H1 (cell line): ENCODE measurements around the gene ADAM19. TPM values are rescaled to one million over a fixed set of nuclear protein-coding genes. Genes with fewer than 3 reads are reported as not detected.

Experiments used
- CTCF ChIA-PET: fragments of 300-600 bp; sonication (Branson Sonifier 250); formaldehyde crosslinking; loops from one replicate; lab custom pipeline; 2021; ENCODE audit not compliant: partially characterized antibody; lab: Charles Lee
- POLR2A ChIA-PET: fragments of 300-600 bp; sonication (Branson Sonifier 250); formaldehyde crosslinking; loops from one replicate; lab custom pipeline; 2021; ENCODE audit warnings: inconsistent platforms; ENCODE audit not compliant: partially characterized antibody; lab: Charles Lee
- DNase-seq, 2 experiments: peaks; one replicate each; pipeline versions ENCODE4 v3.0.0 to v3.0.0-alpha.2; 2010 to 2022; ENCODE audit warnings: low spot score in 2 of 2, low read depth in 1 of 2, mixed read lengths in 1 of 2
- FAIRE-seq: peaks from 2 replicates; lab custom pipeline; 2011; peaks lifted over from hg19 to GRCh38; lab: Jason Lieb, UNC
- H2AFZ ChIP-seq: 2 replicates; pipeline ENCODE4 v1.8.1; 2012; ENCODE audit warnings: low read length, inconsistent platforms
- H2AK5ac ChIP-seq: 2 replicates; pipeline ENCODE4 v1.6.1; 2013; ENCODE audit warnings: low read depth, low read length
- H2BK120ac ChIP-seq: replicated peaks from 2 replicates; pipeline ENCODE3; 2013; ENCODE audit warnings: low read depth, low read length, inconsistent platforms
- H2BK12ac ChIP-seq: 2 replicates; pipeline ENCODE4 v1.6.1; 2013; ENCODE audit warnings: low read depth, low read length
- H2BK15ac ChIP-seq: 2 replicates; pipeline ENCODE4 v1.6.1; 2013; ENCODE audit warnings: low read length
- H2BK20ac ChIP-seq: 2 replicates; pipeline ENCODE4 v1.6.1; 2013; ENCODE audit warnings: low read length
- H2BK5ac ChIP-seq: 2 replicates; pipeline ENCODE4 v1.6.1; 2013; ENCODE audit warnings: low read depth, low read length
- H3K14ac ChIP-seq: 2 replicates; pipeline ENCODE4 v1.6.1; 2013; ENCODE audit warnings: inconsistent platforms; ENCODE audit not compliant: insufficient read length
- H3K18ac ChIP-seq: 2 replicates; pipeline ENCODE4 v1.6.1; 2013; ENCODE audit warnings: low read length; ENCODE audit errors: extremely low read depth
- H3K23ac ChIP-seq: 2 replicates; pipeline ENCODE4 v1.6.1; 2013; ENCODE audit warnings: inconsistent platforms; ENCODE audit not compliant: insufficient read length
- H3K23me2 ChIP-seq: 2 replicates; pipeline ENCODE4 v1.6.1; 2013; ENCODE audit warnings: low read depth, low read length
- H3K27ac ChIP-seq: 2 replicates; pipeline ENCODE4 v1.6.1; 2011; ENCODE audit warnings: low read depth, low read length, inconsistent platforms
- H3K27me3 ChIP-seq, 4 experiments: replicated peaks in 1 of 4; 1 replicate in 1 of 4; 2 replicates in 3 of 4; pipeline versions ENCODE4 v1.6.1 to v1.8.1; 2011 to 2013; ENCODE audit warnings: low read length in 3 of 4, mild to moderate bottlenecking in 3 of 4, inconsistent platforms in 2 of 4, mixed read lengths in 2 of 4, moderate library complexity in 1 of 4; ENCODE audit not compliant: control insufficient read depth in 3 of 4, insufficient read depth in 3 of 4; ENCODE audit errors: extremely low read depth in 1 of 4
- H3K36me3 ChIP-seq, 4 experiments: 2 replicates each; pipeline versions ENCODE4 v1.6.1 to v1.8.1; 2011 to 2013; ENCODE audit warnings: mild to moderate bottlenecking in 4 of 4, low read length in 3 of 4, moderate library complexity in 2 of 4, control low read depth in 1 of 4, inconsistent platforms in 1 of 4; ENCODE audit not compliant: insufficient read depth in 4 of 4, control insufficient read depth in 2 of 4
- H3K4ac ChIP-seq: replicated peaks from 2 replicates; pipeline ENCODE3; 2013; ENCODE audit warnings: low read length, low read depth, mixed read lengths, inconsistent platforms; ENCODE audit not compliant: insufficient read length
- H3K4me1 ChIP-seq, 4 experiments: replicated peaks in 1 of 4; 1 replicate in 1 of 4; 2 replicates in 3 of 4; pipeline versions ENCODE4 v1.6.1 to v1.8.1; 2011 to 2013; ENCODE audit warnings: low read length in 3 of 4, inconsistent platforms in 2 of 4, mixed read lengths in 1 of 4; ENCODE audit not compliant: insufficient read depth in 4 of 4, control insufficient read depth in 3 of 4
- H3K4me2 ChIP-seq, 2 experiments: 2 replicates each; pipeline versions ENCODE4 v1.6.1 to v1.8.1; 2011 to 2013; ENCODE audit warnings: low read depth in 2 of 2, low read length in 2 of 2, control low read depth in 1 of 2, inconsistent platforms in 1 of 2, mild to moderate bottlenecking in 1 of 2; ENCODE audit not compliant: insufficient read depth in 1 of 2
- H3K4me3 ChIP-seq, 4 experiments: fragments of 200-600, 300-600 bp in 1 of 4; sonication (generic), shearing (Covaris generic), sonication (Bioruptor Twin) in 1 of 4; 2 replicates each; pipeline versions ENCODE4 v1.5.1 to v1.8.1; 2011 to 2016; ENCODE audit warnings: low read length in 4 of 4, low read depth in 3 of 4, control low read depth in 2 of 4, inconsistent platforms in 2 of 4, mild to moderate bottlenecking in 2 of 4, mixed read lengths in 1 of 4, moderate library complexity in 1 of 4; ENCODE audit not compliant: insufficient read depth in 2 of 4; ENCODE audit errors: extremely low read depth in 1 of 4
- H3K56ac ChIP-seq: replicated peaks from 2 replicates; pipeline ENCODE3; 2013; ENCODE audit warnings: low read depth, mild to moderate bottlenecking, mixed read lengths, low read length, inconsistent platforms; ENCODE audit not compliant: insufficient read length
- H3K79me1 ChIP-seq: 2 replicates; pipeline ENCODE4 v1.6.1; 2013; ENCODE audit warnings: low read depth, low read length, control low read depth
- H3K79me2 ChIP-seq, 2 experiments: 2 replicates each; pipeline versions ENCODE4 v1.6.1 to v1.8.1; 2012 to 2013; ENCODE audit warnings: low read length in 2 of 2, mild to moderate bottlenecking in 2 of 2, inconsistent platforms in 1 of 2; ENCODE audit not compliant: insufficient read depth in 2 of 2, control insufficient read depth in 1 of 2
- H3K9ac ChIP-seq, 4 experiments: replicated peaks in 1 of 4; 1 replicate in 1 of 4; 2 replicates in 3 of 4; pipeline versions ENCODE4 v1.6.1 to v1.8.1; 2011 to 2013; ENCODE audit warnings: low read depth in 3 of 4, low read length in 3 of 4, control low read depth in 2 of 4, mild to moderate bottlenecking in 2 of 4, moderate library complexity in 2 of 4, inconsistent platforms in 1 of 4; ENCODE audit errors: extremely low read depth in 1 of 4
- H3K9me3 ChIP-seq, 2 experiments: 2 replicates each; pipeline versions ENCODE4 v1.6.1 to v1.8.1; 2012 to 2013; ENCODE audit warnings: mild to moderate bottlenecking in 2 of 2, moderate library complexity in 2 of 2, control low read depth in 1 of 2, inconsistent platforms in 1 of 2, low read depth in 1 of 2, low read length in 1 of 2, mixed read lengths in 1 of 2; ENCODE audit not compliant: insufficient read depth in 2 of 2
- H4K20me1 ChIP-seq, 2 experiments: replicated peaks in 1 of 2; 2 replicates each; pipeline versions ENCODE3 to v1.8.1; 2011 to 2013; ENCODE audit warnings: inconsistent platforms in 2 of 2, low read length in 2 of 2, mild to moderate bottlenecking in 1 of 2; ENCODE audit not compliant: insufficient read depth in 2 of 2, control insufficient read depth in 1 of 2
- H4K5ac ChIP-seq: 2 replicates; pipeline ENCODE4 v1.6.1; 2013; ENCODE audit warnings: low read length, low read depth, mixed read lengths, inconsistent platforms; ENCODE audit not compliant: insufficient read length
- H4K8ac ChIP-seq: 2 replicates; pipeline ENCODE4 v1.8.0; 2013; ENCODE audit warnings: mild to moderate bottlenecking, moderate library complexity, low read length, inconsistent platforms; ENCODE audit not compliant: insufficient read depth; ENCODE audit errors: extremely low read depth
- H4K91ac ChIP-seq: replicated peaks from 2 replicates; pipeline ENCODE3; 2013; ENCODE audit warnings: low read length, mixed read lengths, inconsistent platforms; ENCODE audit not compliant: insufficient read length
- CEBPB ChIP-seq: IDR thresholded peaks from 2 replicates; pipeline ENCODE4 v1.6.1; 2012; ENCODE audit warnings: low read depth, low read length
- CHD2 ChIP-seq: IDR thresholded peaks from 2 replicates; pipeline ENCODE4 v1.6.1; 2012; ENCODE audit warnings: low read length, improper control_type of control experiment
- CREB1 ChIP-seq: IDR thresholded peaks from 2 replicates; pipeline ENCODE4 v1.6.1; 2012; ENCODE audit warnings: inconsistent platforms
- CTBP2 ChIP-seq: IDR thresholded peaks from 2 replicates; pipeline ENCODE4 v1.7.0; 2011; ENCODE audit warnings: borderline replicate concordance, mild to moderate bottlenecking, moderate library complexity, mixed read lengths, low read length; ENCODE audit not compliant: insufficient read depth, insufficient read length
- E2F6 ChIP-seq: IDR thresholded peaks from 2 replicates; pipeline ENCODE4 v1.6.1; 2012; ENCODE audit warnings: inconsistent platforms
- HDAC2 ChIP-seq, 2 experiments: fragments of 300-600 bp in 1 of 2; sonication (generic) in 1 of 2; IDR thresholded peaks; 2 replicates each; pipeline ENCODE4 v1.6.1; 2011 to 2012; ENCODE audit warnings: low read depth in 2 of 2, low read length in 2 of 2, mild to moderate bottlenecking in 2 of 2, moderate library complexity in 2 of 2, borderline replicate concordance in 1 of 2, inconsistent platforms in 1 of 2
- MAFK ChIP-seq: IDR thresholded peaks from 2 replicates; pipeline ENCODE4 v1.6.1; 2012; ENCODE audit warnings: low read depth, mild to moderate bottlenecking, improper control_type of control experiment, low read length
- NANOG ChIP-seq: IDR thresholded peaks from 2 replicates; pipeline ENCODE4 v1.6.1; 2011; ENCODE audit warnings: low read length, low read depth, mild to moderate bottlenecking, inconsistent platforms; ENCODE audit not compliant: insufficient read depth, poor library complexity, severe bottlenecking
- PHF8 ChIP-seq: fragments of 200-600 bp; sonication (generic); conservative IDR thresholded peaks from 2 replicates; pipeline ENCODE4 v1.7.1; 2012; ENCODE audit warnings: low read depth, mild to moderate bottlenecking, inconsistent platforms, low read length, moderate library complexity
- SIRT6 ChIP-seq: IDR thresholded peaks from one replicate; pipeline ENCODE4 v1.7.1; 2012; ENCODE audit warnings: low read length, inconsistent platforms
- TBP ChIP-seq: IDR thresholded peaks from 2 replicates; pipeline ENCODE4 v1.6.1; 2011; ENCODE audit warnings: low read depth, low read length, improper control_type of control experiment
- USF2 ChIP-seq: IDR thresholded peaks from 2 replicates; pipeline ENCODE4 v1.6.1; 2011; ENCODE audit warnings: low read length, improper control_type of control experiment
- WGBS, 2 experiments: shearing (Covaris generic) in 1 of 2; methylation state at CpG; one replicate each; pipeline versions ENCODE4 v1.1.6 to v1.1.7; 2013 to 2015; ENCODE audit warnings: low lambda C conversion rate in 2 of 2, mixed read lengths in 2 of 2, inconsistent platforms in 1 of 2, low coverage in 1 of 2, missing lambda C conversion rate in 1 of 2; ENCODE audit not compliant: insufficient replicate concordance in 2 of 2, insufficient coverage in 1 of 2, insufficient read length in 1 of 2; ENCODE audit errors: extremely low coverage in 1 of 2, missing lambda C conversion rate in 1 of 2; 5-methylcytosine and 5-hydroxymethylcytosine counted together
- polyA plus RNA-seq, 7 experiments: library from polyadenylated mRNA; depleted of rRNA in 3 of 7; stranded (reverse) in 5 of 7; unstranded in 2 of 7; fragments of >200 nt in 5 of 7; fragments of 200-250 nt in 2 of 7; gene quantifications; 1 replicate in 5 of 7; 2 replicates in 1 of 7; 4 replicates in 1 of 7; pipeline versions ENCODE4 v1.2.1 to v1.2.3, GENCODE V29; 2011 to 2013; ENCODE audit warnings: missing spikeins in 2 of 7, mixed read lengths in 2 of 7
- total RNA-seq: library from RNA; stranded (reverse); fragmentation: NEBNext Ultra II Directional; extraction: Animal tissue kit (Norgen Biotek cat#: 25700); gene quantifications from 2 replicates; pipeline ENCODE4 v1.2.1, GENCODE V29; 2021

Gene ADAM19
- total and polyA plus RNA-seq, 2 of the 8 experiments (the other 6 are each of a cell fraction or from before 2014, with no cell fraction given): 6.5 to 22.7 TPM

- Histone ChIP-seq H3K4ac (no peak overlapping the region), H3K18ac (no peak overlapping the region), H3K27ac (no peak overlapping the region), H3K9me3 (no peaks in the 10 kb centered on the region), H3K56ac (no peak overlapping the region), H3K4me3 (no peak overlapping the region), H2AK5ac (no peak overlapping the region), H2BK5ac (no peak overlapping the region), H3K4me1 (no peaks in the 10 kb centered on the region), H2AFZ (no peak overlapping the region), H2BK120ac (no peak overlapping the region), H3K4me2 (no peak overlapping the region), H4K5ac (no peak overlapping the region), H3K79me1 (no peaks in the 10 kb centered on the region), H3K79me2 (no peaks in the 10 kb centered on the region), H2BK15ac (no peak overlapping the region), H3K14ac (no peak overlapping the region), H4K8ac (no peak overlapping the region), H2BK20ac (no peak overlapping the region), H3K27me3 (no peaks in the 10 kb centered on the region), H3K9ac (no peak overlapping the region), H3K36me3 (no peaks in the 10 kb centered on the region; a peak in 2 of 8 replicates), H2BK12ac (no peak overlapping the region), H4K91ac (no peak overlapping the region), H3K23ac (no peak overlapping the region), H4K20me1 (peaks cover 0 to 2% of the 10 kb centered on the region in 2 experiments), H3K23me2 (no peaks in the 10 kb centered on the region)
- DNase-seq (no peak), FAIRE-seq (no peak)
- WGBS, 2 experiments: 96% methylated on average over 8 of the region's 8 CpGs; no CpG with 5 or more reads in 1 of the 2 experiments
- ChIA-PET CTCF (no interaction called here), POLR2A (no interaction called here)
- TF ChIP-seq NANOG (no peak), CTBP2 (no peak), CREB1 (no peak), SIRT6 (no peak), USF2 (no peak), CHD2 (no peak), TBP (no peak), E2F6 (no peak), CEBPB (no peak), HDAC2 (IDR thresholded peaks at IDR 0.05; ENCODE audit: borderline replicate concordance in 1 of 2, low read depth in 2 of 2, low read length in 2 of 2) (no peak), MAFK (no peak), PHF8 (no peak)
Observed at GRCh38 chr5:157513182-157513581, 62.4 kb downstream of the ADAM19 start.
